Stimulated activated naive B cell treated with anti-CD40 and anti-IgM and Interleukin-4, amounts not matched to agents 10 μg/mL and 1 μg/mL and 100 μg/mL, for 72 hours (primary cell): ENCODE results near the gene LIPT2.

Source experiments
- ATAC-seq, 2 donors: fragments of 150-1000 bp; cut with Tn5 transposase; replicated peaks; 2 replicates each; pipeline ENCODE4 v1.10.0; 2021; ENCODE audit warnings: moderate library complexity in 1 of 2
- DNase-seq: peaks from one replicate; pipeline ENCODE4 v3.0.0; 2021
- H3K27ac Mint-ChIP-seq: one replicate; pipeline ENCODE4 v1.8.0; 2022; ENCODE audit warnings: mild to moderate bottlenecking, mixed read lengths
- H3K27me3 Mint-ChIP-seq, 2 donors: one replicate each; pipeline ENCODE4 v1.8.0; 2022; ENCODE audit warnings: mixed read lengths in 2 of 2
- H3K36me3 Mint-ChIP-seq, 2 donors: one replicate each; pipeline ENCODE4 v1.8.0; 2022; ENCODE audit warnings: mixed read lengths in 2 of 2, mild to moderate bottlenecking in 1 of 2
- H3K4me1 Mint-ChIP-seq, 2 donors: one replicate each; pipeline ENCODE4 v1.8.0; 2022; ENCODE audit warnings: mixed read lengths in 2 of 2, mild to moderate bottlenecking in 1 of 2
- H3K4me3 Mint-ChIP-seq, 2 donors: one replicate each; pipeline ENCODE4 v1.8.0; 2022; ENCODE audit warnings: mild to moderate bottlenecking in 2 of 2, mixed read lengths in 2 of 2, moderate library complexity in 1 of 2
- H3K9me3 Mint-ChIP-seq, 2 donors: one replicate each; pipeline ENCODE4 v1.8.0; 2022; ENCODE audit warnings: mixed read lengths in 2 of 2, mild to moderate bottlenecking in 1 of 2

Gene LIPT2

DNA sequence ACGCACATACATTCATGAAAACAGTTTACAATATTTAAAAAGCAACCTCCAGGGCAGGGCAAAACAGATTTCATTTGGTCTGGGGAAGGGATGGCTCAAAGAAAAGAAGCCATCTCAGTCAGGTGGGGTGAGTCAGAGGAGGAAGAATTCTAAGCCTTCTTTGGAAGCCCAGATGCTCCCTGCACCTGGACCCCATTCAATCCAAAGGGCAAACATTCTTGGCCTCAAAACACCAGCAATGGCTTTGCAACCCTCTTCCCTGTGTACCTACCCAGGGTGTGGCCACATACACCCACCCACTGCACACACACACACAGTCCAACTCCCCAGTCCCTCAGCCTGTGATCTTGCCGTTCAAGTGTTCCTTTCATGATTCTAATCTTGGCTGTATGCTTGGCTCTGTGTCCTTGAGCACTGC, 28.2 kb downstream of the LIPT2 start:
- Mint-ChIP-seq H3K4me1 (peaks cover 7% of the 10 kb centered on the region in 2 donors), H3K9me3 (no peaks in the 10 kb centered on the region), H3K36me3 (peaks cover 0 to 2% of the 10 kb centered on the region in 2 donors), H3K27me3 (peaks cover 37 to 43% of the 10 kb centered on the region in 2 donors), H3K27ac (no peak overlapping the region), H3K4me3 (no peak overlapping the region)
- no peak for ATAC-seq
- no peak for DNase-seq

DNA sequence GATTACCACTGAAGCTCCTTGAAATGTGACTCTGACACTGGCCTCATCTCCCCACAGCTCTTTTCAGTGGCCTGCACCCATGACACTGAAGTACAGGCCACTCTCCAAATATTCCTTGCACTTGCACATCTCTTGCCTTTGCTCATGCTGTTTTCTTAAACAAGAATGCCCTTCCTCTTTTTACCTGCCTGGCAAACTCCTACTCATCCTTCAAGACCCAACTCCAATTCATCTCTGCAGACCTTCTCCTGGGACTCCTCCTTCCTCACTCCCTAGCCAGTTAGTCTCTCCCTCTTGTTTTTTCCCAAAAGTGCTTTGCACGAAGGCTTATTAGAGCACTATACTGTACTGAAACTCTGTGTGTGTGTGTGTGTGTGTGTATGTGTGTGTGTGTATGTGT, 28.8 kb downstream of the LIPT2 start:
- DNase-seq, result no peak
- H3K9me3 Mint-ChIP-seq, result no peaks in the 10 kb centered on the region
- peaks cover 7% of the 10 kb centered on the region in 2 donors for H3K4me1 Mint-ChIP-seq
- no peak overlapping the region for H3K27ac Mint-ChIP-seq
- H3K27me3 Mint-ChIP-seq, result peaks cover 37 to 43% of the 10 kb centered on the region in 2 donors
- H3K36me3 Mint-ChIP-seq, result peaks cover 0 to 2% of the 10 kb centered on the region in 2 donors
- no peak overlapping the region for H3K4me3 Mint-ChIP-seq
- no peak for ATAC-seq

DNA sequence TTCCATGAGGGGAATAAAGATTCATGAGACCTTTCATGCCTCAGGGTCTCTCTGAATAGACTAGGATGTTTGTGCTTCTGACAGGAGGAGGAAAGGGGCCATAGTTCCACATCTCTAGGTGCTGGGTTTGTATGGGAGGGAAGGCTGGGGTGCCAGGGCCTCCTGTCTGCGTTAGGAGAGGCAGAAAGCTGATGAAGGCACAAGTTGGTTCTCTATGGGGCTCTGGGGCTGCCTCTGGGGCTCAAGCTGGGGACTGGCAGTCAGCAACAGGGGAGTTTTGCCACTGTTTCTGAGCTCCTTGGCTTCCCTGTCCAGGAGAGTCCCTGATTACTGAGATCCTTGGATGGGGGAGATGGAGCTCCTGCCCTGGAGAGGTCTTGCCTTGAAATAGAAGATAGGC, 30.3 kb downstream of the LIPT2 start:
- peaks cover 0 to 2% of the 10 kb centered on the region in 2 donors for H3K36me3 Mint-ChIP-seq
- H3K9me3 Mint-ChIP-seq, result no peaks in the 10 kb centered on the region
- ATAC-seq (no peak), DNase-seq (no peak)
- H3K27ac Mint-ChIP-seq, result no peak overlapping the region
- no peak overlapping the region for H3K4me3 Mint-ChIP-seq
- peaks cover 4 to 7% of the 10 kb centered on the region in 2 donors for H3K4me1 Mint-ChIP-seq
- H3K27me3 Mint-ChIP-seq, result peaks cover 31 to 38% of the 10 kb centered on the region in 2 donors

DNA sequence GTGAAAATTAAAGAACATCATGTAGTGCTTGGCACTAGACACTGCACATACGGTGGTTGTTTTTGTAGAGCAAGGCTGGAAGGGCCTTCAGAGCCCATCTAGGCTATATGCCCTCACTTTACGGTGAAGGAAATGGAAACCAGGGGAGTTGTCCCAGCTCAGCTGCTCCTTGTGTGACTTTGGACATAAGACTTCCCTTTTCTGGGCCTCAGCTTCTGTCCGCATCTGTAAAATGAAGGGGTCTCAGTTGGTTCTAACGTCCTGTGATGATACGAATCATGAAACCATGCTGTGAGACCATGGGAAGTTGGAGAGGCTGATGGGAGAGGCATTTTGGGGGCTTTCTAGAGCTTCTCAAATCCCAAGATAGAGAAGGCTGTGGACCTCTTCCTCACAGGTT, 30.9 kb downstream of the LIPT2 start:
- Mint-ChIP-seq H3K27ac (no peak overlapping the region), H3K9me3 (no peaks in the 10 kb centered on the region), H3K4me1 (peaks cover 2% of the 10 kb centered on the region in 2 donors), H3K4me3 (no peak overlapping the region), H3K36me3 (no peaks in the 10 kb centered on the region), H3K27me3 (peaks cover 26 to 32% of the 10 kb centered on the region in 2 donors)
- ATAC-seq (no peak), DNase-seq (no peak)

DNA sequence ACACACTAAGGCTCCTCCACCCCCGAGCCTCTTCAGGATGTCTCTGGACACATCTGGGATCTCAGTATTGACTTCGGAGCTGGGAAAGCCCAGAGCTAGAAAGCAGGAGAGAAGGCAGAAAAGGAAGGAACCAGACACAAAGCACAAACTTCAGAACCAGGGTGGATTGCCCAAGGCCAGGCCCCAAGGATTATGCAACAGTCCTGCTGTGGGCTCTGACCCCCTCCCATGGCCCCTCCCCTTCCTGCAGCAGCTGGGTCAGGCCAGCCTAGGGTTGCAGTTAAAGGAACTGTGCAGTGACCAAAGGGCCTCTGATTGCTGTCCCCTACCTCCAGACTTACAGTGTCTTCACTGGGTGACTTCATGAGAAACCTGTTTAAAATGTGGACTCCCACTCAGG, 31.5 kb downstream of the LIPT2 start:
- H3K27me3 Mint-ChIP-seq, result peaks cover 25 to 28% of the 10 kb centered on the region in 2 donors
- no peak overlapping the region for H3K4me3 Mint-ChIP-seq
- DNase-seq, result no peak
- H3K27ac Mint-ChIP-seq, result no peak overlapping the region
- no peaks in the 10 kb centered on the region for H3K36me3 Mint-ChIP-seq
- no peak for ATAC-seq
- no peaks in the 10 kb centered on the region for H3K4me1 Mint-ChIP-seq
- no peaks in the 10 kb centered on the region for H3K9me3 Mint-ChIP-seq

DNA sequence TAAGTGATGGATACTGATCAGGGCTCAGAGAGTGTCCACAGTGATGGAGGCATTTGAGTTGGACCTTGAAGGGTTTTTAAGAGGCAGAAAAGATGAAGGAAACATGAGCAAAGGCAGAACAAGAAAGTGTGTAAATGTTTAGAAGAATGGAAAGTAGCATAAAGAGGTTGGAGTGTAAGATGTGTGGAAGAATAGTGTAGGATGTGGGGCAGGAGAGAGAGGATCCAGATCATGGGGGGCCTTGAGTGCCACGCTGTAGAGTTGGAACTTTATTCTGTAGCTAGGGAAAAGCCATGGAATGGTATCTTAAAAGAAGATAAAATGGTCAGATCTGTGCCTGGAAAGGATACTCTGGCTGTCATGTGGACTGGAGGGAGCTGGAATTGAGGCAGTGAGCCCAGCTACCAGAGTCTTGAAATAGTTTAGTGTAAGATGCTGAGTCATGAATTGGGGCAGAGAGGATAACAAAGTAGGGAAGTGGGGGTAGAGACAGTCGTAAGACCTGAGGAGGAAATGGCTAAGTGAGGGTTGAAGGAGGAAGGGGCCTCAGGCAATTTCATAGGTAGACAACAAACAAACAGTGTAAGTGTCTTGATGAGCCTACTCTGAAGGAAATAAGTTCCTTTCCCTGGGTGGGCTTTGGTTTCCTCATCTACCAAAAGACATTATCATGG, 32.9 kb downstream of the LIPT2 start:
- Mint-ChIP-seq H3K36me3 (no peaks in the 10 kb centered on the region), H3K27me3 (peaks cover 12 to 14% of the 10 kb centered on the region in 2 donors), H3K27ac (no peak overlapping the region), H3K4me1 (no peaks in the 10 kb centered on the region), H3K4me3 (no peak overlapping the region), H3K9me3 (no peaks in the 10 kb centered on the region)
- DNase-seq, result no peak
- no peak for ATAC-seq

DNA sequence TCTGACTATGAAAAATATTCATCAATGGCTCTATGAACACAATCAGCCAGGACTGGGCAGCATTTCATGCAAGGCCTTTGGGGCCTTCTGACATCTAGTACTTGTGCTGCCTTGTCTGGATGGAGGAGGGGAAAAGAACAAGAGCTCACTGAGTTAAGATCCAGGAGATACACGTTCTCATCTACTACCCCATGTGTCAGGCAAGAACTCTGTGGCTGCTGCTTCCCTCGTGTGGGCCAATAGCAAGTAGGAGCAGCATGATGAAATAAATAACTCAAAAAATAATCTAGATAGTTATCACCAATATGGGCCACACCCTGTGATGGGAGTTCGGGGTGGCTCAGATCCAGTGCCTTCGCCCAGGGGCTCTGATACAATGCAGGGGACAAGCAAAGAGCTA, 33.5 kb downstream of the LIPT2 start:
- Mint-ChIP-seq H3K27me3 (peaks cover 10 to 11% of the 10 kb centered on the region in 2 donors), H3K36me3 (no peaks in the 10 kb centered on the region), H3K4me1 (no peaks in the 10 kb centered on the region), H3K27ac (no peak overlapping the region), H3K4me3 (no peak overlapping the region), H3K9me3 (no peaks in the 10 kb centered on the region)
- DNase-seq (no peak), ATAC-seq (no peak)

DNA sequence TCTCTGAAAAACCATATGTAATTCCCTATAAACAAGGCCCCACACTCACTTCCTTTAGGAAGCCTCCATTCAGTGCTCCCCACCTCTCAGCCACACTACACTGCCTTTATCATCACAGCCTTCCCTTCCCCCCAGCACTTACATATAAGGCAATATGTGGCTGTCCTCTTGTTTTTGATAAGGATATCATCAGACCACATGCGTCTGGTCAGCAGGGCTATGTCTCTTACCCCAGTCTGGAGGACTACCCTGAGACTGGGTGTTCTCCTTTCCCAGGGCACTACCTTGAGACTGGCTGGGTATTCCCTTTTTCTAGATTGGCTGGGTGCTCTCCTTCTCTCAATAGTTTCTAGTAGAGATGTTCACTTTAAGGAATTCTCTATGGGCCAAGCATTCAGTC, 33.9 kb downstream of the LIPT2 start:
- Mint-ChIP-seq H3K27ac (no peak overlapping the region), H3K9me3 (no peaks in the 10 kb centered on the region), H3K36me3 (no peaks in the 10 kb centered on the region), H3K4me3 (no peak overlapping the region), H3K27me3 (peaks cover 6% of the 10 kb centered on the region in 2 donors), H3K4me1 (no peaks in the 10 kb centered on the region)
- no peak for ATAC-seq
- DNase-seq, result no peak

DNA sequence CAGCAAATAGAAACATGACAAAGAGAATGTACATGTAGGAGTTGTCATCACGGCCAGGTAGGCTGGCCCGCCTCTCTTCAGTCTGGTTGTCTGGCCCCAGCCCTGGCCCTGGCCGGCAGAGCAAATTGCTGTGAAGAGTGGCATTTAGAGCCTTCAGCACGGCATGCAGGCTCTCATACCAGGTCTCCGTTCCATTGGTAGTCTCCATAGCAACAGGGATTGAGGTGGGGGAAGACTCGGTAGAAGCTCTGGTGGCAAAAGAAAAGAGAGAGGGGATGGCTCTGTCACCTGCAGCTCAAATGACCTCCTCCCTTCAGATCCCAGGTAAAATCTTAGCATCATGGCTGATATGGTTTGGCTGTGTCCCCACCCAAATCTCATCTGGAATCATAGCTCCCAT, 36.2 kb downstream of the LIPT2 start:
- H3K9me3 Mint-ChIP-seq, result no peaks in the 10 kb centered on the region
- H3K27me3 Mint-ChIP-seq, result peaks cover 9 to 11% of the 10 kb centered on the region in 2 donors
- DNase-seq, result no peak
- H3K36me3 Mint-ChIP-seq, result no peaks in the 10 kb centered on the region
- ATAC-seq, result no peak
- no peak overlapping the region for H3K27ac Mint-ChIP-seq
- H3K4me3 Mint-ChIP-seq, result no peak overlapping the region
- peaks cover 1 to 6% of the 10 kb centered on the region in 2 donors for H3K4me1 Mint-ChIP-seq

DNA sequence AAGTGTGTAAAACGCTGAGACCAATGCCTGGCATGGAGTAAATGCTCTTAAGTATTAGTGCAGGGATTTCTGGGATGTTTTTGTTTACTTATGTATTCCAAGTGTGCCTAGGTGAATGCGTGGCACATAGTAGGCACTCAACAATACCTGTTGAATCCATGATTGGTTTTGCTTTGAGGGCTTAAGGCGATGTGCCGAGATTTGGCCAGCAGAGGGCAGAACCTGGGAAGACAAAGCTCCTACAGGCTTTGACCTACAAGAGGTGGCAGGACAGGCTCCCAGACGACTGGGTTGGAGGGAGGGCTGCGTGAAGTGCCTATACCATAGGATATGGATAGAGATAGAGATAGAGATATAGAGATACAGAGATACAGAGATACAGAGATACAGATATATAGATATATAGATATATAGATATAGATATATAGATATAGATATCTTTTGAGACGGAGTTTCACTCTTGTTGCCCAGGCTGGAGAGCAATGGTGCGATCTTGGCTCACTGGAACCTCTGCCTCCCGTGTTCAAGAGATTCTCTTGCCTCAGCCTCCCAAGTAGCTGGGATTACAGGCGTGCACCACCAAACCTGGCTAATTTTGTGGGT, 40.0 kb downstream of the LIPT2 start:
- DNase-seq (peak; percentile 35), ATAC-seq (peak in 1 of 2 donors; percentile 48)
- Mint-ChIP-seq H3K27ac (no peak overlapping the region), H3K4me1 (peaks cover 7 to 22% of the 10 kb centered on the region in 2 donors), H3K4me3 (no peak overlapping the region), H3K36me3 (no peaks in the 10 kb centered on the region), H3K9me3 (no peaks in the 10 kb centered on the region), H3K27me3 (peaks cover 14 to 16% of the 10 kb centered on the region in 2 donors)

DNA sequence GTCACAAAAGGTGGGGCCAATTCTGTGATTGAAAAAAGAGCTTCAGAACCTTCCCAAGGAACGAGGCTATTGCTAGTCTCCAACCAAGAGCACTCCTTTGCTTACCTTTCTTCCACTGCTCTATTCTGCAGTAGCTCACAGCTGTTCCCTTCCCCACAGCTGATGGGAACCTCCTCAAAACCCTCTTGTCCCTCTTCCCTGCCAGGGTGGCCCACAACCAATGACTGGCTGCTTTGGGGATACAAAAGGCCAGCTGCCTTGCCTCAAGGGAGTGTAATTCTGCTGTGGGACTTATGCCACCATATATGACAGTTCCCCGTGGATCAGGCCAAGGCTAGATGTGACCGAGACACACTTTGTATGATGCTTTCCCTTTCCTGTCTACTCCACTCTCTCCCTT, 41.2 kb downstream of the LIPT2 start:
- Mint-ChIP-seq H3K27ac (no peak overlapping the region), H3K9me3 (no peaks in the 10 kb centered on the region), H3K4me3 (no peak overlapping the region), H3K4me1 (peaks cover 7 to 22% of the 10 kb centered on the region in 2 donors), H3K36me3 (no peaks in the 10 kb centered on the region), H3K27me3 (peaks cover 14 to 16% of the 10 kb centered on the region in 2 donors)
- ATAC-seq (no peak), DNase-seq (no peak)

DNA sequence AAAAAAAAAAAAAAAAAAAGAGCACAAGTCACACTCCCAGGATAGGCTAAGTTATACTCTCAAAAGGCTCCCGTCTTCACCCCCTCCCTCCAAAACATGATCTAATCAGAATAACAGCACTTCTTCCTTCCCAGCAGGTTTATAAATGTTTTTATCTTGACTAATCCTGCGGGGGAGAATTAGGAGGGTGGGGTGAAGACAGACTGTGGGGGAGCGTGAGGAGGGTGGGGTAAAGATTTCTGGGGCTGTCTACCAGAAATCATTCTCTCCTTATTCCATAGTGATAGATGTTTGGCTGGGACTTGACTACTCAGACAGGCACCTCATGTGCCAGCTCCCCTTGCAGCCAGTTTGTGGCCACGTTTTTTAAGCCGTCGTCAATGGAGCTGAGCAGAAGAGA, 43.2 kb downstream of the LIPT2 start:
- no peak for ATAC-seq
- no peak overlapping the region for H3K27ac Mint-ChIP-seq
- no peak for DNase-seq
- no peaks in the 10 kb centered on the region for H3K9me3 Mint-ChIP-seq
- peaks cover 7 to 22% of the 10 kb centered on the region in 2 donors for H3K4me1 Mint-ChIP-seq
- H3K27me3 Mint-ChIP-seq, result peaks cover 14 to 16% of the 10 kb centered on the region in 2 donors
- H3K36me3 Mint-ChIP-seq, result no peaks in the 10 kb centered on the region
- H3K4me3 Mint-ChIP-seq, result no peak overlapping the region

DNA sequence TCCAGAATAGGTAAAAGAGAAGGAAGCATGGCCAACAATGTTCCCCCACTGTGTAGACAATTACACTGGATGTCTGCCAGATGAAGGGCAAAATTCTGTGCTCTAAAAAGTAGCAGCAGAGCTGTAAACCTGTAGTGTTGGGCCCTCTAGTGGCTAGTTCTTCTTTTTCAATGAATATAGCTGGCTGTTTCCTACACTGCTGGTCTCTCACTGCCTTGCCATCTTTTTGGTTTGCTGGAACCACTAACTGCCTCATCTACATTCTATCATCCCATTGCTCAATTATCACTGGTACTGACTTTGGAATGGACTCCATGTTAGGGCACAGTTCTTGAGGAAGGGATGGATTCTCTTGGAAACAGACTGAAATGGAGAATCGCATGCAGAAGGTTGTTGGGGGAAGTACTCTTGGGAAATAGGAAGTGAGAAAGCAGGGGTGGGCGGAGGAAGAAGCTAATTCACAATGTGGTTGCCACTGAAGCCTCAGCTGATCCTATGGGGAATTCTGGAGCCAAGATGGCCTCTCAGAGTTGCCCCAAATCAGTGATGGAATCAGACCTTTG, 44.1 kb downstream of the LIPT2 start:
- peak overlapping the region; percentile 24 to 66 for H3K4me3 Mint-ChIP-seq
- DNase-seq (peak; percentile 52), ATAC-seq (peak; percentile 95 to 96)
- H3K4me1 Mint-ChIP-seq, result peaks cover 7 to 22% of the 10 kb centered on the region in 2 donors
- H3K9me3 Mint-ChIP-seq, result no peaks in the 10 kb centered on the region
- no peaks in the 10 kb centered on the region for H3K36me3 Mint-ChIP-seq
- peaks cover 11 to 16% of the 10 kb centered on the region in 2 donors for H3K27me3 Mint-ChIP-seq
- no peak overlapping the region for H3K27ac Mint-ChIP-seq

DNA sequence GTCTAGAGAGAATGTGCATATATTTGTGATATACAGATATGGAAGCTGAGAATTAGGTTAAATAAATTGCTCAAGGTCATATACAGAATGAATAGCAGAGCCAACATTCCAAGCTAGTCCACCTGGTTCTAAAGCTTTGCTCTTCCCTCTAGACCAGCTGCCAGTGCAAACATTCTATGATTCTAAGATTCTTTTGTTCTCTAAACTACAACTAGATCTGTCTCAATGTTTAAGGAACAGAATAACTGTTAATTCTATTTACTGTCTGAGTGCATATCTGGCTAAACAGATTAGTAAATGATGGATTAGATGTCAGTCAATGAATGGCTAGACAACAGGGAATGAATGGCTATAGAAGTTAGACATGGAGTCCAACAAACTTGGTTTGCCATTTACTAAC, 45.8 kb downstream of the LIPT2 start:
- H3K27me3 Mint-ChIP-seq, result peaks cover 5 to 8% of the 10 kb centered on the region in 2 donors
- no peak overlapping the region for H3K4me3 Mint-ChIP-seq
- ATAC-seq (no peak), DNase-seq (no peak)
- H3K36me3 Mint-ChIP-seq, result no peaks in the 10 kb centered on the region
- H3K4me1 Mint-ChIP-seq, result peaks cover 6 to 17% of the 10 kb centered on the region in 2 donors
- no peak overlapping the region for H3K27ac Mint-ChIP-seq
- no peaks in the 10 kb centered on the region for H3K9me3 Mint-ChIP-seq

DNA sequence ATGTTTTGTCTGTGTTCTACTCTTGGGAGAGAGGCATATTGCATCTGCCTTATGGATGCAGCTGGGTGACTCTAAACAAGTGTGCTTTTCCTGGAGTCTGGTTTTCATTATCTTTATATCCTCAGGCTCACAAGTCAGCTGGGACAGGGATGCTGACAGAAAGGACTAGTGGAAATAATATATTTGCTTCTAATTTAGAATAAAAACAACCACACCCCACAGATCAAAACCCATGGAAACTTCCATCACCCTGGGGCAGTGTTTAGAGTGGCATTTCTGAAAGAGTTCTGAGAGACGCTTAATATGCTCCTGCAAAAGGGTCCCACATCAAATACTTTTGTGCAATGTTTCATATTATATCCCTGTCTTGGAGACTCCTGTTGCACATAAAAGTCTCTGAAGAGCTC, 47.0 kb downstream of the LIPT2 start:
- no peak for ATAC-seq
- Mint-ChIP-seq H3K36me3 (no peaks in the 10 kb centered on the region), H3K27me3 (peaks cover 0 to 3% of the 10 kb centered on the region in 2 donors), H3K4me3 (no peak overlapping the region), H3K9me3 (no peaks in the 10 kb centered on the region), H3K4me1 (peaks cover 6 to 17% of the 10 kb centered on the region in 2 donors), H3K27ac (no peak overlapping the region)
- no peak for DNase-seq
